Astrocyte (in vitro differentiated cells and primary cell): Measurements from ENCODE around the gene LTBP2. TPM values are rescaled to one million over a fixed set of nuclear protein-coding genes. Genes with fewer than 3 reads are reported as not detected.

Experiments
- DNase-seq: peaks from one replicate; pipeline ENCODE4 v3.0.0-alpha.2; 2010; ENCODE audit warnings: low read depth
- FAIRE-seq: peaks from 2 replicates; lab custom pipeline; 2011; peaks lifted over from hg19 to GRCh38; lab: Jason Lieb, UNC
- H2AFZ ChIP-seq: 2 replicates; pipeline ENCODE4 v1.6.0; 2012; ENCODE audit warnings: low read depth, low read length, inconsistent platforms
- H3K27ac ChIP-seq: 2 replicates; pipeline ENCODE4 v1.5.1; 2011; ENCODE audit warnings: low read depth, low read length, inconsistent platforms
- H3K27me3 ChIP-seq: 2 replicates; pipeline ENCODE4 v1.6.0; 2011; ENCODE audit warnings: low read length, inconsistent platforms; ENCODE audit not compliant: insufficient read depth
- H3K36me3 ChIP-seq: 2 replicates; pipeline ENCODE4 v1.5.1; 2011; ENCODE audit warnings: low read length, inconsistent platforms; ENCODE audit not compliant: insufficient read depth
- H3K4me1 ChIP-seq: 2 replicates; pipeline ENCODE4 v1.5.1; 2011; ENCODE audit warnings: low read length, inconsistent platforms; ENCODE audit not compliant: insufficient read depth
- H3K4me2 ChIP-seq: 2 replicates; pipeline ENCODE4 v1.6.0; 2012; ENCODE audit warnings: low read length, inconsistent platforms
- H3K4me3 ChIP-seq: 2 replicates; pipeline ENCODE4 v1.5.1; 2011; ENCODE audit warnings: low read depth, mild to moderate bottlenecking, low read length, inconsistent platforms; ENCODE audit not compliant: insufficient read depth
- H3K79me2 ChIP-seq: 2 replicates; pipeline ENCODE4 v1.6.0; 2012; ENCODE audit warnings: mild to moderate bottlenecking, low read length, inconsistent platforms; ENCODE audit not compliant: insufficient read depth
- H3K9ac ChIP-seq: 2 replicates; pipeline ENCODE4 v1.6.0; 2012; ENCODE audit warnings: mild to moderate bottlenecking, low read length, inconsistent platforms
- H3K9me3 ChIP-seq: 2 replicates; pipeline ENCODE4 v1.5.1; 2012; ENCODE audit warnings: low read depth, mild to moderate bottlenecking, low read length, inconsistent platforms; ENCODE audit not compliant: insufficient read depth
- H4K20me1 ChIP-seq: 2 replicates; pipeline ENCODE4 v1.6.0; 2012; ENCODE audit warnings: low read length, inconsistent platforms; ENCODE audit not compliant: insufficient read depth
- H3K27ac Mint-ChIP-seq: one replicate; pipeline ENCODE4 v1.8.0; 2021; ENCODE audit warnings: mild to moderate bottlenecking, mixed read lengths; ENCODE audit not compliant: unreplicated experiment
- H3K27me3 Mint-ChIP-seq: one replicate; pipeline ENCODE4 v1.8.0; 2021; ENCODE audit warnings: low read depth, mixed read lengths; ENCODE audit not compliant: unreplicated experiment
- H3K36me3 Mint-ChIP-seq: one replicate; pipeline ENCODE4 v1.8.0; 2021; ENCODE audit warnings: low read depth, mixed read lengths; ENCODE audit not compliant: unreplicated experiment
- H3K4me1 Mint-ChIP-seq: one replicate; pipeline ENCODE4 v1.8.0; 2021; ENCODE audit warnings: low read depth, mixed read lengths; ENCODE audit not compliant: unreplicated experiment
- H3K4me3 Mint-ChIP-seq: one replicate; pipeline ENCODE4 v1.8.0; 2021; ENCODE audit warnings: mild to moderate bottlenecking, moderate library complexity, mixed read lengths; ENCODE audit not compliant: unreplicated experiment
- H3K9me3 Mint-ChIP-seq: one replicate; pipeline ENCODE4 v1.8.0; 2021; ENCODE audit warnings: mild to moderate bottlenecking, mixed read lengths; ENCODE audit not compliant: unreplicated experiment
- CTCF ChIP-seq: IDR thresholded peaks from 2 replicates; pipeline ENCODE4 v1.5.1; 2011; ENCODE audit warnings: low read depth, mild to moderate bottlenecking, inconsistent platforms, low read length, moderate library complexity; ENCODE audit not compliant: insufficient read depth
- EZH2 ChIP-seq: IDR thresholded peaks from 2 replicates; pipeline ENCODE4 v1.6.1; 2012; ENCODE audit warnings: mild to moderate bottlenecking, low read length, inconsistent platforms; ENCODE audit not compliant: insufficient read depth
- total RNA-seq: library from RNA; stranded (reverse); gene quantifications from 2 replicates; pipeline ENCODE4 v1.2.1, GENCODE V29; 2021

Gene LTBP2
- total RNA-seq, 1 donor from 2014 or later: 162 TPM

- no peaks in the 10 kb centered on the region for H3K27me3 Mint-ChIP-seq
- FAIRE-seq: no peak
- TF ChIP-seq EZH2: no peak
- no peak for TF ChIP-seq CTCF
Observed at GRCh38 chr14:74535756-74536325, 76.2 kb downstream of the LTBP2 start.

GRCh38 chr14:74533576-74533975, 78.5 kb downstream of the LTBP2 start:
- TF ChIP-seq CTCF: no peak
- no peak for TF ChIP-seq EZH2
- H3K27me3 ChIP-seq: no peaks in the 10 kb centered on the region
- H3K4me1 Mint-ChIP-seq: no peaks in the 10 kb centered on the region
- no peak overlapping the region for H3K4me3 ChIP-seq
- H3K9me3 Mint-ChIP-seq: peaks cover 2% of the 10 kb centered on the region
- no peaks in the 10 kb centered on the region for H3K79me2 ChIP-seq
- H3K36me3 ChIP-seq: peaks cover 19% of the 10 kb centered on the region
- DNase-seq (no peak), FAIRE-seq (no peak)
- no peak overlapping the region for H3K27ac Mint-ChIP-seq
- H3K4me3 Mint-ChIP-seq: no peak overlapping the region
- peaks cover 30% of the 10 kb centered on the region for H3K36me3 Mint-ChIP-seq
- H3K4me1 ChIP-seq: no peaks in the 10 kb centered on the region
- H3K27me3 Mint-ChIP-seq: no peaks in the 10 kb centered on the region
- no peak overlapping the region for H2AFZ ChIP-seq
- H3K27ac ChIP-seq: no peak overlapping the region
- peaks cover 16% of the 10 kb centered on the region for H4K20me1 ChIP-seq
- no peaks in the 10 kb centered on the region for H3K9me3 ChIP-seq
- H3K4me2 ChIP-seq: no peak overlapping the region
- H3K9ac ChIP-seq: no peak overlapping the region

More at GRCh38 chr14:74535756-74536325, 76.2 kb downstream of the LTBP2 start:
- Mint-ChIP-seq H3K4me3 (no peak overlapping the region), H3K9me3 (peaks cover under 1% of the 10 kb centered on the region), H3K4me1 (no peaks in the 10 kb centered on the region), H3K36me3 (peaks cover 21% of the 10 kb centered on the region), H3K27ac (no peak overlapping the region)
- Histone ChIP-seq H3K27ac (no peak overlapping the region), H2AFZ (no peak overlapping the region), H3K9me3 (no peaks in the 10 kb centered on the region), H3K4me3 (no peak overlapping the region), H3K4me1 (no peaks in the 10 kb centered on the region), H4K20me1 (peaks cover 16% of the 10 kb centered on the region), H3K79me2 (no peaks in the 10 kb centered on the region), H3K4me2 (no peak overlapping the region), H3K9ac (no peak overlapping the region), H3K36me3 (peaks cover 22% of the 10 kb centered on the region), H3K27me3 (no peaks in the 10 kb centered on the region)
- no peak for DNase-seq

GRCh38 chr14:74532246-74532645, 79.8 kb downstream of the LTBP2 start:
- Mint-ChIP-seq H3K4me3 (no peak overlapping the region), H3K36me3 (peaks cover 33% of the 10 kb centered on the region), H3K4me1 (no peaks in the 10 kb centered on the region), H3K27me3 (no peaks in the 10 kb centered on the region), H3K27ac (no peak overlapping the region), H3K9me3 (peaks cover 2% of the 10 kb centered on the region)
- H3K27me3 ChIP-seq: no peaks in the 10 kb centered on the region
- no peak overlapping the region for H3K9ac ChIP-seq
- no peak overlapping the region for H2AFZ ChIP-seq
- TF ChIP-seq CTCF (no peak), EZH2 (no peak)
- no peak for DNase-seq
- no peaks in the 10 kb centered on the region for H3K79me2 ChIP-seq
- no peaks in the 10 kb centered on the region for H3K4me1 ChIP-seq
- no peak overlapping the region for H3K27ac ChIP-seq
- no peak overlapping the region for H3K4me3 ChIP-seq
- no peak for FAIRE-seq
- peaks cover 16% of the 10 kb centered on the region for H4K20me1 ChIP-seq
- H3K4me2 ChIP-seq: no peak overlapping the region
- no peaks in the 10 kb centered on the region for H3K9me3 ChIP-seq
- peaks cover 14% of the 10 kb centered on the region for H3K36me3 ChIP-seq
